SK-N-SH (cell line): ENCODE results near the gene CHSY1.

Experiments
- CTCF ChIP-seq: fragments of 200-600 bp; sonication (generic); IDR thresholded peaks from 2 replicates; pipeline ENCODE4 v1.6.1; 2017; ENCODE audit warnings: antibody characterized with exemption, mild to moderate bottlenecking, moderate library complexity
- MAX ChIP-seq: IDR thresholded peaks from 2 replicates; pipeline ENCODE4 v1.4.0; 2012; ENCODE audit warnings: low read depth
- PBX3 ChIP-seq: IDR thresholded peaks from 2 replicates; pipeline ENCODE4; 2012
- RFX5 ChIP-seq: IDR thresholded peaks from 2 replicates; pipeline ENCODE4 v1.6.1; 2012; ENCODE audit warnings: mild to moderate bottlenecking, improper control_type of control experiment, low read length
- SIN3A ChIP-seq: IDR thresholded peaks from 2 replicates; pipeline ENCODE4 v1.6.1; 2012; ENCODE audit warnings: low read depth, mild to moderate bottlenecking, low read length, moderate library complexity, borderline replicate concordance
- TAF1 ChIP-seq: IDR thresholded peaks from 2 replicates; pipeline ENCODE4 v1.6.1; 2012; ENCODE audit warnings: low read depth, mild to moderate bottlenecking, low read length, moderate library complexity, borderline replicate concordance
- USF2 ChIP-seq: fragments of 150-350 bp; IDR thresholded peaks from 2 replicates; pipeline ENCODE4 v1.6.1; 2017; ENCODE audit warnings: antibody characterized with exemption, low read length, low read depth, borderline replicate concordance

GRCh38 chr15:101138086-101138660 lies 113.7 kb downstream of the CHSY1 start:
- no peak for TF ChIP-seq RFX5
- TF ChIP-seq MAX: no peak
- no peak for TF ChIP-seq CTCF
- no peak for TF ChIP-seq USF2
- no peak for TF ChIP-seq PBX3
- no peak for TF ChIP-seq TAF1
- TF ChIP-seq SIN3A: no peak
